Activated naive CD4-positive, alpha-beta T cell (primary cell): ENCODE data around the gene STK35.
A peak's percentile ranks its signal among the peaks of the same experiment; 100 is the strongest.

Experiments used
- DNase-seq, 4 experiments: peaks; one replicate each; lab custom pipeline; 2025; lab: John Stamatoyannopoulos, UW

Gene STK35

DNA sequence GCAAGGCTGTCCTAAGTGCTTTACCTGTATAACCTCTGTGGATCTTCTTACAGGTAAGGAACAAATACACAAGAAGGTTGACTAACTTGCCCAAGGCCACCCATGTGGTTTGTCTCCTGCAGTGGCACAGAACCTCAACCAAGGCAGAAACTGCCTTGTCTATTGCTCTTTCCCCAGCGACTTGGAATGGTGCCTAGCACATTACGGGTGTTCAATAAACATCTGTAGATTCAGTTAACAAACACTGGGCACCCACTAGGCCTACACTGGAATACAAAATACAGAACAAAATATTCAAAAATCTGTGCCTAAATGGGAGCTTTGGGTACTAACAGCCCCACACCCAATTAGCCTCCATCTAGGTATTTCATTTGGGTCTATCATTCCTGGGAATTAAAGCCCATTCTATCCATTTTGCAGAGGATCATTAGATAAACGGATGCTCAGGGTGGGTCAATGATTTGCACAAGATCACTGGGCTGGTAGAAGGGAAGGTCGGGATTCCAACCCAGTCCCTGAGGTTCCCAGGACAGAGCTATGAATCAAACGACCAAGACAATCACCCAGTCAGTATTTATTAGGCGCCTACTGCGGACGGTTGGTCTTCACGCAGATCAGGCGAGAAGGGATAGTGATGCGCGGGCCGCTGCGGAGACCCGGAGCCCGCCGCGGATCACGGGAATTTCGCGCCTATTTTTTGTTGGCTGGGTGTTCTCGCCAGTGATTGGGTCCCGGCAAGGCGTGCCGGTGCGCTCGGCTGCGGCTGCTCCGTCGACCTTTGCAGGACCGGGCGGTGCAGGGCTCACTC lies at the start of gene STK35:
Gene STK35 (plus strand): TSS at position 771 of the 808 bp plus-strand sequence. CDS start 55 bp downstream, outside the sequence.
- DNase-seq = no peak

DNA sequence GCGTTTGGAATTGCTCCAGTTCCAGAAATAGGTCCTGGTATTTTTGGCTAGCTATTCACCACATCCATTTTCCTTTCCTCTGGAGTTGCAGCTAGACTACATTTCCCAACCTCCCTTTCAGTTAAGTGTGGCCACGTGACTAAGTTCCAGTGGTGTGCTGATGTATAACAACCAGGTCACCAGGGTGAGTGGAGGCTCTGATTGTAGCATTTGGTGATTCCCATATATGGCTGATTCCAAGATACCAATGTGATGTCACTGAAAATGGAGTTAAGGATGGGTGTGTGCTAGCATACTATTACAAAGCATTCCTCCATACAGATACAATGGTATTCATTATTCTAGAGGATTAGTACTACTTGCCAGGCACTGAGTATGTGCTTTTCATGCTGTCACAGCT lies 49.7 kb upstream of the STK35 start:
- DNase-seq = no peak

DNA sequence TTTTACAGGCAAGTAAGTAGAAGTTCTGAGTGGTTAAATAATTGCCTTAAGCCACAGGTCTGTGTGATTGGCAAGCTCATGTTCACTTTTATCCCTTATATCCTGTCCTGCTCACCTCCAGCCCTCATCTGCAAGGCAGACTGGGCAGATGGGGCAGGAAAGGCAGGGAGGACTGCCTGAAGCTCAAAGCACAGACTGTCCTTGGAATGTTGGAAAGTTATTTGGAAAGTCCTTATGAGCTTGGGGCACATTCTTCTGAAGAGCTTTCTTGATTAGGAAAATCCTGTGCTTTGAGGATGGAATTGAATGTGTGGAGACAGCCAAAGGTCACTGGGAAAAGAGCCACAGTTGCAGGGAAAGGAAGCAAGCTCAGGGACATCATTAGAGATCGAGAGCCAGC lies 48.9 kb upstream of the STK35 start:
- no peak for DNase-seq

DNA sequence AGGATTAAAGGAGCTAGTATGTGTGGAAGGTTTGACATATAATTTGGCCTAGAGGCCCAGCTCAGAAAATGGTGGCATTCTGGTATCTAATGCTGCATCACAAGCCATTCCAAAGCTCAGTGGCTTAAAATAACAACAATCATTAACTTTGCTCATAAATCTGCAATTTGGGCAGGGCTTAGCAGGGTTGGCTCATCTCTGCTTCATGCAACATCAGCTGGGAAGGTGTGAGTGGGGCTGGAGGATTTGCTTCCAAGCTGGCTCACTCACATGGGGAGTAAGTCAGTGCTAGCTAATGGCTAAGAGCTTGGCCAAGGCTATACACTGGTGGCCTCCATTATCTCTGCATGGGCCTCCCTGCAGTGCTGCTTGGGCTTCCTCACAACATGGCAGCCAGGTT lies 48.0 kb upstream of the STK35 start:
- DNase-seq = no peak

GRCh38 chr20:2054911-2055310 lies 46.7 kb upstream of the STK35 start:
- DNase-seq = no peak

- DNase-seq = no peak
Measured at GRCh38 chr20:2059411-2059810, 42.2 kb upstream of the STK35 start.

GRCh38 chr20:2065099-2065498 lies 36.5 kb upstream of the STK35 start:
- DNase-seq = no peak

DNA sequence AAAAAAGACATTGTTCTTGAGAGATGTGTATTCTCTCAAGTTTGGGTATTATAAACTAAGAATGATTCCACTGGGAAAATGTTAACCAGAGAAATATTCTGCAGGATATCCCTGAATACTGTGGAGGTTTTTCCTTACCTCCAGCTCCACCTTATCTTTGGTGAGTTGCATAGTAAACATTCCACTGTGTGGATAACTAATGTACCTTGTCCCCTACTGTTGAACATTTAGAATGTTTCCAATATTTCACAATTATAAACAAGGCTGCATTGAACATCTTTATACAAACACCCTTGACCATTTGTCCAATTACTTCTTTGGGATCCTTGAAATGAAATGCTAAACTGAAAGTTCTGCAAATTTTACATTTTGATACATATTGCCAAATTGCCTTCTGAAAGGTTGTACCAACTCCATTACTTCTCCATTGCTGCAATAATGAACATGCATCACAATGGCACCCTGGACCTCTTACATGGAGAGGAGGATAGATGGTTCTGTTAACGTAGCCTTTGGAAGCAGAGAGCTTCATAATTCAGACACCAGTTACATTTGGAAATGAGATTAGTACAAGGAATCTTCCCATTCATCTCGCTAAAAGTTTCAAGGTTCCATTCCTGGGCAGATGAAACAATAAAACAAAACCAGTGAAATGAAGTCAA lies 35.0 kb upstream of the STK35 start:
- DNase-seq = no peak

GRCh38 chr20:2080532-2081224 lies 20.9 kb upstream of the STK35 start:
- no peak for DNase-seq

DNA sequence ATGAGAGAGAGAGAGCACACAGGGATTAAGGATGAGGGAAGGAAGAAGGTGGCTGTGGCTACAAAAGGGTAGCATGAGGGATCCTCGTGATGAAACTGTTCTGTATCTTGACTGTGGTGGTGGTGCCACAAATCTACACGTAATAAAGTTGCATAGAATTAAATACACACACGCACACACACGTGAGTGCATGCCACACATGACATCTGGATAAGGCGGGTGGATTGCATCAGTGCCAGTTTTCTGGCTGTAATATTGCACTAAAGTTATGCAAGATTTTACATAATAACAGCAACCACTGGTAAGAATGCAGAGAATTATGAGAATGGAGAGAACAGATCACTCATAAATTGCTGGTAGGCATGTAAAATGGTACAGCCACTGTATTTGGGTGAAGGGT lies 16.9 kb upstream of the STK35 start:
- no peak for DNase-seq

DNA sequence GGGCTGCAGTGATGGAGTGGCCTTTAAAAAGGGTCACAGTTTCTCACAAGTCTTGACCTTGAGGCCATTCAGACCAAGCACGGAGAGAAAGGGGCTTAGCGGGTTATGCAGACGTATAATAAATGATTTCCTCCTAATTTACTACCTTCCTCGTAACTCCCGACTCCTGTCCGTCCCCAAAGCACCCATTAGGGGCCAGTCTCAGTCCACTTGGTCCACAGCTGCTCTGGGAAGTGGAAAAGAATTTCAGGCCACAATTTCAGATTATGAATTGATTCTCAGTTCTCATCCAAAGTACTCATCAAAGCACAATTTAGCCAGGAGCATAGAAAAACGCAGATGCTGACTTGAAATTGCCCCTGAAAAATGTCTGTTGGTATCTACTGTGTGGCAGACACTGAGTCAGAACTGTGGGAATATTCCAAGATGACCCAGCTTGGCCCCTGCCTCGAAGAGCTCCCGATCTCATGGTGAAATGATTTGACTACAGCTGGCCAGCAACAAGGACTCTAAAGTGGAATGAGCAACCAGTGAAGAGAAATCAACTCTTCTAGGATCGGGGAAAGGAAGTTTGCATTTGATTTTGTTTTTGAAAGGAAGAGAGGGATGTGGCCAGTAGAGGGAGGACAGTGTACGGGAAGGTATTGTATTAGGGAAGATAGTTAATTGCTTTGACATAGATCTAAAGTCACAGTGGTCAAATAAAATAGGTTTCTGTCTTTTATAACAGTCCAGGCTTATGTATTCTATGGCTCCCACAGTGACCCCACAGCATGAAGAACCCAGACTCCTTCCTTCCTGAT lies 15.2 kb upstream of the STK35 start:
- DNase-seq = no peak

DNA sequence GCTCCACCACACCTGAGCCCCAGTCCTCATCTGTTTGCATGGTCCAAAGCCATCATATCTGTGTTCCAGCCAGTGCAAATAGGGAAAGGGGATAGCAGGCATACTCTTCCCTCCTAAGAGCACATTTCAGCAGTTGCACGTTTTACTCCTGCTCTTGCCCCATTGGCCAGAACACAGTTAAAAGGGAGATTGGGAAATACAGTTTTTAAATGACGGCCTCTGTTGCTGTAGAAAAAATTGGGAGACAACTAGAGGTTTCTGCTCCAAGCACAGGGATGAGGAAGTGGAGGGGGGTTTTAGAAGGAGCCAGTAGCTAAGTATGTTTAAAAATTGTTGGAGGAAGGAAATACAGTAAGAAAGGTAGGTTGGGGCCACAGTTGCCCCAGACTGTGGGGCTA lies 14.6 kb upstream of the STK35 start:
- no peak for DNase-seq

- DNase-seq = no peak
Measured at GRCh38 chr20:2088891-2089290, 12.7 kb upstream of the STK35 start.

GRCh38 chr20:2089447-2089846 lies 12.2 kb upstream of the STK35 start:
- no peak for DNase-seq

DNA sequence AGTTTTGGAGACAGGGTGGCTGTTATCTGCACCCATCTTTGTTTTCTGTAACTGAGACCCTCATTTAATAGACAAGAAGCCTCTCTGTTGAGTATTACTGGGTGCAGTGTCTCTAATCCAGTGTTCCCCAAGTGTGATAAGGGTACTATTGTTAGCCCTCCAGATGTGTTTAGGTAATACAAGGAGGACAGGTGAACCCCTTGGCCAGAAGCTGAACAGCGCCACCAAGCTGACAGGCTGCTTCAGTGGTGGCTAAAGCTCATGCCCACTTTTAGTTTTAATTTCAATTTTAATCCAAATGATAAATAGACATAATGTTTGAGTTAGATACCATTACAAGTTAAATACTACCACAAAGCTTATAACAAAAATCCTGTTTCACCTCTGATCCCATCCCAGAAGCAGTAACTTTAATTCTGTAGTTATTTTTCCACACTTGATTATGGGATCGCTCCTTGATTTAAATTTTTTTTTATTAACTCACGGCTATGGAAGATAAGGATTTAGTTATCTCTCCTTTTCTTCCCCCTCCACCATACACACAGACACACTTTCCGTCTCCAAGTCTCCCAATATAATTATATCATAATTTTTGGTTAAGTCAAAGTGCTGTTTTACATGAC lies 8.4 kb upstream of the STK35 start:
- DNase-seq = peak in 1 of 4 experiments; percentile 1

DNA sequence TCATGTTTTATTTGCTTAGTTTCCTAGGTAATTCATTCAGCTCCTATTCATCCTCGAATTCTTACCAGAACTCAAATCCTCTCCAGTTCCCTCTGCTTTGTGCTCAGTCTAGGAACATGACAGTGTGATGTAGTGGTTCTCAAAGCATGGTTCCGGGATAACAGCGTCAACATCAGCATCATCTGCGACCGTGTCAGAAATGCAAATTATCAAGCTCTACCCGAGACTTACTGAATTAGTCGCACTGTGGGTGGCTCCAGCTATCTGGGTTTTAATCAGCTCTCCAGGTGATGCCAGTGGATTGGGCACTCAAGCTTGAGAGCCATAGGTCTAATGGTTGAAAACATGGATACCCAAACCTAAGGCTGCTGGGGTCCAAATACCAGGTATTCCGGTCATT lies 7.7 kb upstream of the STK35 start:
- DNase-seq = no peak

DNA sequence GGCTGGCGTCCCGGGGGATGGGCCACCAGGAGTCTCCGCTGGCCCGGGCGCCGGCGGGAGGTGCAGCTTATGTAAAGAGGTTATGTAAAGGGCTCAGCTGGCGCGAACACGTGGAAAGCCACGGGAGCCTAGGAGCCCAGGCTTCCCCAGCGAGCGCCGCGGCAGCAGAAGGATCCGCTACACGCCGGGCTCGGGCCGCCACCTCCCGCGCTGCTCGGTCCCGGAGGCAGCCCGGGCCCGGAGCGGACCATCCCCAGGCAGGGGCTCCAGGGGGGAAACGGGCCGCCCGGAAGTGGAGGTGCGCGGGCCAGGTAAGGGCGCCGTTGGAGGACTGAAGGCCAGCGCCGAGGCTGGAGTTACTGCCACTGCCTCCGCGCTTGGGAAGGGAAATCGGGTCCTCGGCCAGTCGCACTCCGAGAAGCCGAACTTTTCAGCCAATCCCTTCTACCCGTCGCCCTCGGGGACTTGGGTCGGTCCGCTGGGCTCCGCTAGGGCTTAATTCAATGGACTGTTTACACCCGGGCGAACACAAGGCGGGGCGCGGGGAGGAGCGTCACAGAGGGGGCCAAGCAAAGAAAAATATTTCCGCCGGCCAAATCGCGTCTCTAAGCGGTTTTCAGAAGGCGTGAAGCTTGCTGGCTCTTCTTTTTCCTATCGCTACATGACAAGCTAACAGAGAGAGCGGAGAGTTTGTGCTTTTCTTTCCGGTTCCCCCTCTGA lies 398 bp downstream of the STK35 start:
- DNase-seq = peak; percentile 72 to 85 (median 82)

- DNase-seq = peak; percentile 72 to 86 (median 80)
Measured at GRCh38 chr20:2102585-2103460, 1.2 kb downstream of the STK35 start.

- DNase-seq = no peak
Measured at GRCh38 chr20:2103461-2104153, 2.0 kb downstream of the STK35 start.
